SK-N-SH (cell line): ENCODE data around the gene PPP2R1B.

Source experiments
- CTCF ChIP-seq: fragments of 200-600 bp; sonication (generic); IDR thresholded peaks from 2 replicates; pipeline ENCODE4 v1.6.1; 2017; ENCODE audit warnings: antibody characterized with exemption, mild to moderate bottlenecking, moderate library complexity
- EZH2phosphoT487 ChIP-seq: fragments of 200-600 bp; sonication (generic); IDR thresholded peaks from 2 replicates; pipeline ENCODE4 v1.6.1; 2017; ENCODE audit warnings: low read depth, mixed run types, mild to moderate bottlenecking, antibody characterized with exemption, moderate library complexity, borderline replicate concordance
- IRF3 ChIP-seq: fragments of 150-350 bp; IDR thresholded peaks from 2 replicates; pipeline ENCODE4 v1.6.1; 2016; ENCODE audit warnings: mild to moderate bottlenecking, low read depth, low read length
- JUND ChIP-seq: IDR thresholded peaks from 2 replicates; pipeline ENCODE4 v1.4.0; 2012
- POLR2AphosphoS5 ChIP-seq: IDR thresholded peaks from 2 replicates; pipeline ENCODE4 v1.6.1; 2012; ENCODE audit warnings: low read depth, low read length
- RAD21 ChIP-seq: IDR thresholded peaks from 2 replicates; pipeline ENCODE4 v1.6.1; 2012; ENCODE audit warnings: mild to moderate bottlenecking, low read length
- RCOR1 ChIP-seq: fragments of 150-350 bp; IDR thresholded peaks from 2 replicates; pipeline ENCODE4 v1.6.1; 2017; ENCODE audit warnings: antibody characterized with exemption, low read length
- REST ChIP-seq: IDR thresholded peaks from 2 replicates; pipeline ENCODE4 v1.6.1; 2012; ENCODE audit warnings: mild to moderate bottlenecking, low read depth, low read length, moderate library complexity
- RFX5 ChIP-seq: IDR thresholded peaks from 2 replicates; pipeline ENCODE4 v1.6.1; 2012; ENCODE audit warnings: mild to moderate bottlenecking, improper control_type of control experiment, low read length
- SIN3A ChIP-seq: IDR thresholded peaks from 2 replicates; pipeline ENCODE4 v1.6.1; 2012; ENCODE audit warnings: low read depth, mild to moderate bottlenecking, low read length, moderate library complexity, borderline replicate concordance
- TEAD4 ChIP-seq: IDR thresholded peaks from 2 replicates; pipeline ENCODE4 v1.4.0; 2012; ENCODE audit warnings: mild to moderate bottlenecking, borderline replicate concordance; ENCODE audit not compliant: insufficient read depth
- USF1 ChIP-seq: IDR thresholded peaks from 2 replicates; pipeline ENCODE4 v1.4.0; 2012; ENCODE audit warnings: low read depth, borderline replicate concordance

DNA sequence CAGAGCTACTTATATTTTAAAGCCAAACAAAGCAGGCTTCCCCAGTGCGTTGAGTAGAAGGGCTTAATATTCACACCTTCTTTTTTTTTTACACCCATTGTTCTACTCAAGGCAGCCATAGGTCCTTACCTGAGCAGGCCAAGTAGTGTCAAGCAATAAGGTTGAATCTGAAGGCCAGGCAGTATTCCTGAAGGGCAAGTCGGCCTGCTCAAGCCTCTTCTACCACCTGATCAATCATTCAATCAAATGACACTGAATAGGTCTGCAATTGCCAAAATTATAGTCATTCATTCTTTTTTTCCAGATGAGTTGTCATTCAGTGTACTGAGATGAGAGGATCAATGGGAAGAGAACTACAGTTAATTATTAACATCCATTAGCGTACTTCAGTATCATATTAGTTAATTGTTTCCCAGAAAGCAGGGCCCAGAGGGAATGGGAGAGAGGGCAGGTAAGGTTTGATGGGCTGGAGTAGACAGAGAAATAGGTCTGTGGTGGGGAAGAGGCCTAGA is 11.9 kb upstream of the PPP2R1B start:
- no peak for TF ChIP-seq CTCF
- TF ChIP-seq EZH2phosphoT487, result no peak
- TF ChIP-seq POLR2AphosphoS5, result no peak
- no peak for TF ChIP-seq REST
- no peak for TF ChIP-seq TEAD4
- no peak for TF ChIP-seq IRF3
- no peak for TF ChIP-seq SIN3A
- TF ChIP-seq USF1, result no peak
- TF ChIP-seq JUND, result no peak
- no peak for TF ChIP-seq RFX5
- TF ChIP-seq RAD21, result no peak
- TF ChIP-seq RCOR1, result no peak
